ENCODE data around the gene SPOCK1.

- TF ChIP-seq RAD21 (CRISPR knock-in tag; IDR thresholded peaks at IDR 0.05) (no peak), POLR2A (IDR thresholded peaks at IDR 0.05; ENCODE audit: insufficient read depth in 1 of 2, low read depth in 2 of 2, low read length in 2 of 2) (no peak), ZNF644 (CRISPR knock-in tag; IDR thresholded peaks at IDR 0.05; ENCODE audit: low read depth) (no peak), PTBP1 (IDR thresholded peaks at IDR 0.05; ENCODE audit: low read depth, low read length, poor library complexity, severe bottlenecking) (no peak), STAT6 (CRISPR knock-in tag; IDR thresholded peaks at IDR 0.05; ENCODE audit: borderline replicate concordance) (no peak), SP1 (IDR thresholded peaks at IDR 0.05) (no peak), SP1 (CRISPR knock-in tag; IDR thresholded peaks at IDR 0.05) (no peak)
Observed at GRCh38 chr5:137234973-137235943, 263.9 kb downstream of the SPOCK1 start.
